ENCODE results near the gene NAA40. TPM values are rescaled to one million over a fixed set of nuclear protein-coding genes. Genes with fewer than 3 reads are reported as not detected.

Gene NAA40
- total and polyA plus RNA-seq, 2 of the 13 experiments (the other 11 are each of a cell fraction or from before 2014, with no cell fraction given), result 11.1 to 17.9 TPM

DNA sequence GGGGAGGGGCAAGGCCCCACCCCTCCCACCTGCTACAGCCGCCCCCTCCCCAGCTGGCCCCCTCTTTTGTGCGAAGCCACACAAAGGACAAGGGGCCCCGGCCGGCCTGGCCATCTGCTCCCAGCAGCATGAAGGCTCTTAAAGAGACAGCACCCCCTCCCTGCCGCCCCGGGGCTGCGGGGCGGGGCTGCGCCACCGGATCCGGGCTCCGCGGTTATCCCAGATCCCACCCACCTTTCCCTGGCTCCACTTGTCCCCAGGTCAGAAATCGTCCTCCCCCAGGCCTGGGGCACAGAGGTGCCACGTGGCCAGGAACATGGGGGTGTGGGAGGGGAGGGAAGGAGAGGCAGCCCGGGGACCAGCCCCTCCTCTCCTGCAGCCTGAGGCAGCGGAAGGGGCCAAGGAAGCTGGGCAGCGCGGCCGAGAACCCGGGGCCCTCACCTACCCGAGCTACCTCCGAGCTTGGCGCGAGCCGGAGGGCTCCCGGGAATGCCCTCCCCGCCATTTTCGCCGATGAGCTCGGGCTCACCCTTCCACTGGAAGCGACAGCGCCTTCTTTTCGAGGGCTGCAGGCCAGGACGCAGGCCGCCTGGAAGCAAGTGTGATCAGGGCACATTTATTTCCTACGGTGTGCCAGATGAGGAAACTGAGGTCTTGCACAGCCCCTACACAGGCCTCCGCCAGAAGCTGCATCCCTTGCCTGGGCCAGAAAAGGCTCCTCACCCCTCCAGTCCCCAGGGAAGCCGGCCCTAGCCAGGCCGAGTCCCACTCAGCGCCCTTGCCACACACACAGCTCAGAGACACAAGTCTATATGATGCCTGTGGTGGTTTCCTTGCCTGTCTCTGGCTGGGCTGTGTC is 19.3 kb upstream of the NAA40 start (continued):
- TF ChIP-seq, protein P1, sequence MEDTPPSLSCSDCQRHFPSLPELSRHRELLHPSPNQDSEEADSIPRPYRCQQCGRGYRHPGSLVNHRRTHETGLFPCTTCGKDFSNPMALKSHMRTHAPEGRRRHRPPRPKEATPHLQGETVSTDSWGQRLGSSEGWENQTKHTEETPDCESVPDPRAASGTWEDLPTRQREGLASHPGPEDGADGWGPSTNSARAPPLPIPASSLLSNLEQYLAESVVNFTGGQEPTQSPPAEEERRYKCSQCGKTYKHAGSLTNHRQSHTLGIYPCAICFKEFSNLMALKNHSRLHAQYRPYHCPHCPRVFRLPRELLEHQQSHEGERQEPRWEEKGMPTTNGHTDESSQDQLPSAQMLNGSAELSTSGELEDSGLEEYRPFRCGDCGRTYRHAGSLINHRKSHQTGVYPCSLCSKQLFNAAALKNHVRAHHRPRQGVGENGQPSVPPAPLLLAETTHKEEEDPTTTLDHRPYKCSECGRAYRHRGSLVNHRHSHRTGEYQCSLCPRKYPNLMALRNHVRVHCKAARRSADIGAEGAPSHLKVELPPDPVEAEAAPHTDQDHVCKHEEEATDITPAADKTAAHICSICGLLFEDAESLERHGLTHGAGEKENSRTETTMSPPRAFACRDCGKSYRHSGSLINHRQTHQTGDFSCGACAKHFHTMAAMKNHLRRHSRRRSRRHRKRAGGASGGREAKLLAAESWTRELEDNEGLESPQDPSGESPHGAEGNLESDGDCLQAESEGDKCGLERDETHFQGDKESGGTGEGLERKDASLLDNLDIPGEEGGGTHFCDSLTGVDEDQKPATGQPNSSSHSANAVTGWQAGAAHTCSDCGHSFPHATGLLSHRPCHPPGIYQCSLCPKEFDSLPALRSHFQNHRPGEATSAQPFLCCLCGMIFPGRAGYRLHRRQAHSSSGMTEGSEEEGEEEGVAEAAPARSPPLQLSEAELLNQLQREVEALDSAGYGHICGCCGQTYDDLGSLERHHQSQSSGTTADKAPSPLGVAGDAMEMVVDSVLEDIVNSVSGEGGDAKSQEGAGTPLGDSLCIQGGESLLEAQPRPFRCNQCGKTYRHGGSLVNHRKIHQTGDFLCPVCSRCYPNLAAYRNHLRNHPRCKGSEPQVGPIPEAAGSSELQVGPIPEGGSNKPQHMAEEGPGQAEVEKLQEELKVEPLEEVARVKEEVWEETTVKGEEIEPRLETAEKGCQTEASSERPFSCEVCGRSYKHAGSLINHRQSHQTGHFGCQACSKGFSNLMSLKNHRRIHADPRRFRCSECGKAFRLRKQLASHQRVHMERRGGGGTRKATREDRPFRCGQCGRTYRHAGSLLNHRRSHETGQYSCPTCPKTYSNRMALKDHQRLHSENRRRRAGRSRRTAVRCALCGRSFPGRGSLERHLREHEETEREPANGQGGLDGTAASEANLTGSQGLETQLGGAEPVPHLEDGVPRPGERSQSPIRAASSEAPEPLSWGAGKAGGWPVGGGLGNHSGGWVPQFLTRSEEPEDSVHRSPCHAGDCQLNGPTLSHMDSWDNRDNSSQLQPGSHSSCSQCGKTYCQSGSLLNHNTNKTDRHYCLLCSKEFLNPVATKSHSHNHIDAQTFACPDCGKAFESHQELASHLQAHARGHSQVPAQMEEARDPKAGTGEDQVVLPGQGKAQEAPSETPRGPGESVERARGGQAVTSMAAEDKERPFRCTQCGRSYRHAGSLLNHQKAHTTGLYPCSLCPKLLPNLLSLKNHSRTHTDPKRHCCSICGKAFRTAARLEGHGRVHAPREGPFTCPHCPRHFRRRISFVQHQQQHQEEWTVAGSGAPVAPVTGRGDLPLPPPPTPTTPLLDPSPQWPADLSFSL (CRISPR knock-in tag; IDR thresholded peaks at IDR 0.05), result no peak
- TF ChIP-seq NFATC3 (CRISPR knock-in tag; IDR thresholded peaks at IDR 0.05) (no peak; the same call in 1 of the 2 replicates), ELF4 (CRISPR knock-in tag; IDR thresholded peaks at IDR 0.05; ENCODE audit: borderline replicate concordance) (no peak), SYNCRIP (IDR thresholded peaks at IDR 0.05; ENCODE audit: insufficient read depth, low read depth, low read length) (no peak), REXO4 (CRISPR knock-in tag; IDR thresholded peaks at IDR 0.05; ENCODE audit: borderline replicate concordance) (no peak), NFKBIZ (CRISPR knock-in tag; IDR thresholded peaks at IDR 0.05) (peak; percentile 7; the same call in 1 of the 2 replicates), PHB2 (IDR thresholded peaks at IDR 0.05; ENCODE audit: partially characterized antibody) (no peak), TP53 (CRISPR knock-in tag; conservative IDR thresholded peaks at IDR 0.05) (no peak), MYNN (CRISPR knock-in tag; IDR thresholded peaks at IDR 0.05; ENCODE audit: low read depth) (no peak), AGO1 (IDR thresholded peaks at IDR 0.05; ENCODE audit: low read depth, low read length, poor library complexity, severe bottlenecking) (no peak), POLR2AphosphoS5 (IDR thresholded peaks at IDR 0.05; ENCODE audit: low read depth, low read length) (peak; percentile 43; the same call in 1 of the 2 replicates), MAFF (IDR thresholded peaks at IDR 0.05; ENCODE audit: low read depth, low read length) (no peak), ZNF256 (CRISPR knock-in tag; conservative IDR thresholded peaks at IDR 0.05) (no peak), PHF20 (CRISPR knock-in tag; IDR thresholded peaks at IDR 0.05) (no peak), ZNF879 (CRISPR knock-in tag; IDR thresholded peaks at IDR 0.05) (no peak)
- TF ChIP-seq, protein P2, sequence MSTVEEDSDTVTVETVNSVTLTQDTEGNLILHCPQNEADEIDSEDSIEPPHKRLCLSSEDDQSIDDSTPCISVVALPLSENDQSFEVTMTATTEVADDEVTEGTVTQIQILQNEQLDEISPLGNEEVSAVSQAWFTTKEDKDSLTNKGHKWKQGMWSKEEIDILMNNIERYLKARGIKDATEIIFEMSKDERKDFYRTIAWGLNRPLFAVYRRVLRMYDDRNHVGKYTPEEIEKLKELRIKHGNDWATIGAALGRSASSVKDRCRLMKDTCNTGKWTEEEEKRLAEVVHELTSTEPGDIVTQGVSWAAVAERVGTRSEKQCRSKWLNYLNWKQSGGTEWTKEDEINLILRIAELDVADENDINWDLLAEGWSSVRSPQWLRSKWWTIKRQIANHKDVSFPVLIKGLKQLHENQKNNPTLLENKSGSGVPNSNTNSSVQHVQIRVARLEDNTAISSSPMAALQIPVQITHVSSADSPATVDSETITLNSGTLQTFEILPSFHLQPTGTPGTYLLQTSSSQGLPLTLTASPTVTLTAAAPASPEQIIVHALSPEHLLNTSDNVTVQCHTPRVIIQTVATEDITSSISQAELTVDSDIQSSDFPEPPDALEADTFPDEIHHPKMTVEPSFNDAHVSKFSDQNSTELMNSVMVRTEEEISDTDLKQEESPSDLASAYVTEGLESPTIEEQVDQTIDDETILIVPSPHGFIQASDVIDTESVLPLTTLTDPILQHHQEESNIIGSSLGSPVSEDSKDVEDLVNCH (CRISPR knock-in tag; IDR thresholded peaks at IDR 0.05), result no peak
- TF ChIP-seq, protein P3, sequence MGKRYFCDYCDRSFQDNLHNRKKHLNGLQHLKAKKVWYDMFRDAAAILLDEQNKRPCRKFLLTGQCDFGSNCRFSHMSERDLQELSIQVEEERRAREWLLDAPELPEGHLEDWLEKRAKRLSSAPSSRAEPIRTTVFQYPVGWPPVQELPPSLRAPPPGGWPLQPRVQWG (CRISPR knock-in tag; IDR thresholded peaks at IDR 0.05; ENCODE audit: borderline replicate concordance, low read depth), result no peak
- TF ChIP-seq, protein P4, sequence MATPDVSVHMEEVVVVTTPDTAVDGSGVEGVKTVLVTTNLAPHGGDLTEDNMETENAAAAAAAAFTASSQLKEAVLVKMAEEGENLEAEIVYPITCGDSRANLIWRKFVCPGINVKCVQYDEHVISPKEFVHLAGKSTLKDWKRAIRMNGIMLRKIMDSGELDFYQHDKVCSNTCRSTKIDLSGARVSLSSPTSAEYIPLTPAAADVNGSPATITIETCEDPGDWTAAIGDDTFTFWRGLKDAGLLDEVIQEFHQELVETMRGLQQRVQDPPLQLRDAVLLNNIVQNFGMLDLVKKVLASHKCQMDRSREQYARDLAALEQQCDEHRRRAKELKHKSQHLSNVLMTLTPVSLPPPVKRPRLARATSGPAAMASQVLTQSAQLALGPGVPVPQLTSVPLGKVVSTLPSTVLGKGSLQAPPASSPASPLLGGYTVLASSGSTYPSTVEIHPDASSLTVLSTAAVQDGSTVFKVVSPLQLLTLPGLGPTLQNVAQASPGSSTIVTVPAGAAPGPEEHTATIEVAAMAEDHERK (CRISPR knock-in tag; IDR thresholded peaks at IDR 0.05; ENCODE audit: low read depth), result no peak
